Activated T-cell treated with anti-CD3 and anti-CD28 coated beads for 48 hours (primary cell): ENCODE measurements around the gene GCH1.
A peak's percentile ranks its signal among the peaks of the same experiment; 100 is the strongest.
"Not testable (repeated sequence)": the region's sequence is repeated elsewhere in the genome, so short reads cannot be mapped to it uniquely, and the experiment has no call there.

Experiments
- DNase-seq: peaks from one replicate; pipeline ENCODE4 v3.0.0-alpha.2; 2020; ENCODE audit warnings: low read depth

The GCH1 gene, protein sequence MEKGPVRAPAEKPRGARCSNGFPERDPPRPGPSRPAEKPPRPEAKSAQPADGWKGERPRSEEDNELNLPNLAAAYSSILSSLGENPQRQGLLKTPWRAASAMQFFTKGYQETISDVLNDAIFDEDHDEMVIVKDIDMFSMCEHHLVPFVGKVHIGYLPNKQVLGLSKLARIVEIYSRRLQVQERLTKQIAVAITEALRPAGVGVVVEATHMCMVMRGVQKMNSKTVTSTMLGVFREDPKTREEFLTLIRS

DNA sequence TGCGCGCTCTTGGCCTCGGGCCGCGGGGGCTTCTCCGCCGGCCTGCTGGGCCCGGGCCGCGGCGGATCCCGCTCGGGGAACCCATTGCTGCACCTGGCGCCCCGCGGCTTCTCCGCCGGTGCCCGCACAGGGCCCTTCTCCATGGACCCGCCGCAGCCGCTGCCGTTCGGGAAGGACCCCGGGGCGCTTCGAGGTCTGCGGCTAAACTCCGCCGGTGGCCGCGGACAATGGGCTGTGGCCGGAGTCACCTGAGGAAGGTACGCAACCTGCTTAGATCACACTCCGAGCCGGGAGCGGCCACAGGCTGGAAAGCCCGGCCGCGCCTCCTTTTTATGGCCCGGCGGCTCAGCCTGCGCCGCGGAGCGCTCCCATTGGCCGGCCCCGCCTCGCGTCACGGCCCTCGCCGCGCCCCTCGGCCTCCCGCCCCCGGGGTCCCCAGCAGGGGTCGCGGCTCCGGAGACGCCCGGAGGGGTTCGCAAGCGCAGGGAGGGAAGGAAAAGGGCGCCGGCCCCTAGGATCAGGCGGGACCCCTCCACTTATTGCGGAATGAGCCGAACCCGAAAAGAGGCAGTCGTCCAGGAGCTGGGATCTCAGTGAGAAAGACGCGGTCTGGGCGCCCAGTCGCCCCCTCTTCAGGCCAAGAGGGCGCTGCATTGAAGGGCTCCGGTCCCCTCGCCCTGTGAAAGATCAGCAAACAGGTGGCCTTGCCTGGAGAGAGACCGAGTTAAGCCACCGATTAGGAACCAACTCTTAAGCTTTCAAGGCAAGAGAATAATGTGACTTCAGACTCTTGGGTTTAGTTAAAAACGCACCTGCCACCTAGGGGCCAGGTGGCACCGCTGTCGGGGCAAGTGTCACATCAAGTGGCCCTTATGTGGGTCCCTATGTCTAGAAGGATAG lies at the start of gene GCH1:
Gene GCH1, minus strand, starts transcription at position 306 of the 900 bp plus-strand sequence. Its CDS starts 163 bp downstream, at position 143.
- DNase-seq, result peak; percentile 71

DNA sequence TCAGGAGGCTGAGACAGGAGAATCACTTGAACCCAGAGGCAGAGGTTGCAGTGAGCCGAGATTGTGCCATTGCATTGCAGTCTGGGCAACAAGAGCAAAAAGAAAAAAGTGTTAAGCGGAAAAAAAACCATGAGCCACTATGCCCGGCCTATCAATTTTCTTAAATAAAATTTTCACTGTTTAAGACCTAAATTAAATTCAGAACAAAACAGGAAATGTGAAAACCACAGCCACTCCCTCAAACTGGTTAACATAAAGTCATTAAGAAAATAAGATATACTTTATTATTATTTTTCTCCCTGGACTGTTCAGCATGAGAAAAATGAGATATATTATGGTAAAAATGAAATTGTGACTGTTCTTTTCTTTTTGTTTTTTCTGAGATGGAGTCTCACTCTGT lies 44.6 kb upstream of the GCH1 start:
- no peak for DNase-seq

- DNase-seq, result no peak
Measured at GRCh38 chr14:54946500-54946899, 43.9 kb upstream of the GCH1 start.

- no peak for DNase-seq
Measured at GRCh38 chr14:54944737-54945391, 42.2 kb upstream of the GCH1 start.

DNA sequence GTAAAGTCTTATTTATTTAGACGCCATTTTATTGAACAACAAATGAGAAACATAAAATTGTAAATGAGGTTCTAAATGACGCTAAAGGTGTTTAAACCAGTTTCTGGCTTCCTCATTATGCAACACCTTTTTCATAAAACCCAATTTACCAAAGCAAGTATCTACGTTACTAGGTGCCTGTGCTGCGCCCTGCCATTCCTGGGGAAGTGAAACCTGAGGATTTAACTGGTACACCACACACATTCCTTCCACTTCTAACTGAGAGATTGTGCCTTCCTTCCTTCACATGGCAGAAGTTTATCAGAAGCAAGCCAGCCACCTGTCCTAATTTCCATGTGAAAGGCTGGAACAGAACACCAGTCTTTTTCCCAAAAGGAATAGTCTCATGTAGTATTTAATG lies 40.3 kb upstream of the GCH1 start:
- no peak for DNase-seq

GRCh38 chr14:54936816-54937215 lies 34.2 kb upstream of the GCH1 start:
- no peak for DNase-seq

- no peak for DNase-seq
Measured at GRCh38 chr14:54935958-54936357, 33.3 kb upstream of the GCH1 start.

DNA sequence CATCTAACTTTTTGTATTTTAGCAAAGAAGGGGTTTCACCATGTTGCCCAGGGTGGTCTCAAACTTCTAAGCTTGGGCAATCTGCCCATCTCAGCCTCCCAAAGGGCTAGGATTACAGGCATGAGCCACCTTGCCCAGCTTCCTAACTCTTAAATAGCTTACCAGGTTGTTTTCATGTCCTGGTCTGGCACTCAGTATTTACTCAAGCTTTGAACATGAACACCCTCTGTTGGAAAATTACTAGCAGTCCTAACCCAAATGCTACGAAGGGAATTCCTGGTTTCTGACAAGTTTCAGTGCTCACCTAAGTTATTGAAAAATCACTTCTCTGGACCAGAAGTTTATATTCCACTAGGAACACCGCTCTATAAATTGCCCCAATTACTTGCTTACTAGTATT lies 32.5 kb upstream of the GCH1 start:
- no peak for DNase-seq

- DNase-seq, result no peak
Measured at GRCh38 chr14:54933006-54933405, 30.4 kb upstream of the GCH1 start.

DNA sequence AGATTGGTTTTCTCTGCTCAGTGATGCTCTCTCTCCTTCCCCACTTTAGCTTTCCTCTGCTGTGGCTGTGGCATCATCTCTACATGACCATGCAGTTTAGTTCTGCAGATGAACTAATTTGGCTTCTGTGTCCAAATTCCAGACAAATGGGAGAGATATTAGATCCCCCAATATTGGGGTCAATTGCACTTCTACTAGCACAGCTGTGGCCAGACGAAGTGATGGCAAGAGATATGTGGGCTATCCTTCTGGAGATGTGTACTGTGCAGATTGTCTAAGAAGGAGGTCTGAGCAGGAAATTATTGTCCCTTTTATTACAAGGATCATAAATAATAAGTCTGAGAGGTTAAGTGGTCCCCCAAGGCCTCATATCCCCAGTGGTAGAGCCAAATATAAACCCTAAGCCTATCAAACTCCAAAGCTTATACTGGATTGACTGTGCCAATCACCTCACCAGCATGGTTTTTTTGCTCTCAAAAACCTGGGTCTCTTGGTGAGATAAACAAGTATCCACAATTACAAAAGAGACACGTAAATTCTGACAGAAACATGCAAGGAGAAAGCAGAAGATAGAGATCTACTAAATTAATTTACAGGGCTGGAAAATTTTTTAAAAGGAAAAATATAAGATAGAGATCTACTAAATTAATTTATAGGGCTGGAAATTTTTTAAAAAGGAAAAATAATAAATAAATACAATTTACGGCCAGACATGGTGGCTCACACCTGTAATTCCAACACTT lies 29.1 kb upstream of the GCH1 start:
- DNase-seq, result no peak

DNA sequence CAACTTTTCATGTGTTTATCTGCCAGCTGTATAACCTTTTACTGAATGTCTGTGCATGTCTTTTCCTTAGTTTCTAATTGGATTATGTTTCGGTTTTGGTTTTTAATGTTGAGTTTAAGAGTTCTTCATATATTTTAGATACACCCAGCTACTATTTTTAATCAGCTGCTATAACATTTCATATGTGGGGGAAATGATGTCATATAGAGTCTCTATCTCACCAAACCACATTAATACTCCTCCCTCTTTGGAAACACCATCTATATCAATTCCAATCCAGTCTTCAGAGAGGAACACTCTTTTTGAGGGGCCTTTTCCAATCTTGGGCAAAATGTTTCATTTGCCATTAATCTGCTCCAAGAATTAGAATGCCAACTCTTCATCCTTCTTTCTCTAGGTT lies 28.5 kb upstream of the GCH1 start:
- no peak for DNase-seq

DNA sequence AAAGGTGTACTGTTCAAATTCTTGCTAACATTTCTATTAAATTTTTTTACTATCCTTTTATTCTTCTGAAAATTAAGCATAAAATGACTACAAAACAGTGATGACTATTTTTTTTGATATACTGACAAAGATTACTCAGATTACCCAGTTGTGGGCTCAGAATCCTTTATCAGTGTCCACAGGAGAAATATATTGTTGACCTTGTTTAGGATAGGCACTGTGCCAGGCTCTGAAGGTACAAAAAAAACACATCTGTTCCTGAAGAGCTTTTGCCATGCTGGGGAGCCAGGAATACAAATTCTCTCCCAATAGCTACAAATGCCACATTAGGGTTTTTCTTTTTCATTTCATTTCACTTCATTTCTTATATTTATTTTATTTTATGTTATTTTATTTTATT lies 26.9 kb upstream of the GCH1 start:
- no peak for DNase-seq

- no peak for DNase-seq
Measured at GRCh38 chr14:54928216-54928615, 25.6 kb upstream of the GCH1 start.

GRCh38 chr14:54927551-54927950 lies 24.9 kb upstream of the GCH1 start:
- no peak for DNase-seq

GRCh38 chr14:54926570-54926969 lies 23.9 kb upstream of the GCH1 start:
- DNase-seq, result not testable (repeated sequence)

DNA sequence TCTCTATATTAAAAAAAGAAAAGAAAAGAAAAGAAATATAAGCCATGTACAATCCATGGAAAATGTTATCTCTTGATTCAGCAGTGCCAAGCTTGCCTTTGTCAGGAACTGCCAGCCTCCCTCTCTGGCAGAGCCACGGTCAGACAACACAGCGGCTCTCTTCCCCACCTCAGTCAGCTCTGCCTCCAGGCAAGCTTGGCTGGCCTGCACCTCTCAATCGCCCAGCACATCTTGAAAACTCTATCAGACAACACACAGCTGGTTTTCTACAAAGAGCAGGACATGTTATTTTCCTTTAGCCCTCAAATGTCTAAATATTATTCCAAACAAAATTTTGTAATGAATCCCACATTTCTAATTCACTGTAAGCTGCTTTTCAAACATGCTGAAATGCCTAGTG lies 20.0 kb upstream of the GCH1 start:
- no peak for DNase-seq

GRCh38 chr14:54920052-54920451 lies 17.4 kb upstream of the GCH1 start:
- DNase-seq, result no peak

- no peak for DNase-seq
Measured at GRCh38 chr14:54919330-54919729, 16.7 kb upstream of the GCH1 start.

GRCh38 chr14:54918427-54918826 lies 15.8 kb upstream of the GCH1 start:
- DNase-seq, result no peak

DNA sequence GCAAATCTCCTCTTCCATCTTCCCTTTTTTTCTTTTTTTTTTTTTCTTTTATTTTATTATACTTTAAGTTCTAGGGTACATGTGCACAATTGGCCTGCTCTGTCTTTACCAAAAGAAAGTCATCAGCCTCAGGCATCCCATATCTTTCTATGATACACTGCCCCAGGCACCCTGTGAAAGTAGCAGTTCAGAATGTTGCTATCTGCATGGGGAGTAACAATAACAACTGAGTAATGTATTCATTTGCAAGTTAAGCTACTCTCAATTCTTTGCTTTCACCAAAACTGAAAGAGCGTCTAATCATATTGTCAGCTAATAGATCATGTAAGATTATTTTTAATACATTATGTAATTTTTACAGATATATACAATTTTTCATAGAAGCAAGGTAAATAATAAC lies 13.5 kb upstream of the GCH1 start:
- DNase-seq, result no peak

DNA sequence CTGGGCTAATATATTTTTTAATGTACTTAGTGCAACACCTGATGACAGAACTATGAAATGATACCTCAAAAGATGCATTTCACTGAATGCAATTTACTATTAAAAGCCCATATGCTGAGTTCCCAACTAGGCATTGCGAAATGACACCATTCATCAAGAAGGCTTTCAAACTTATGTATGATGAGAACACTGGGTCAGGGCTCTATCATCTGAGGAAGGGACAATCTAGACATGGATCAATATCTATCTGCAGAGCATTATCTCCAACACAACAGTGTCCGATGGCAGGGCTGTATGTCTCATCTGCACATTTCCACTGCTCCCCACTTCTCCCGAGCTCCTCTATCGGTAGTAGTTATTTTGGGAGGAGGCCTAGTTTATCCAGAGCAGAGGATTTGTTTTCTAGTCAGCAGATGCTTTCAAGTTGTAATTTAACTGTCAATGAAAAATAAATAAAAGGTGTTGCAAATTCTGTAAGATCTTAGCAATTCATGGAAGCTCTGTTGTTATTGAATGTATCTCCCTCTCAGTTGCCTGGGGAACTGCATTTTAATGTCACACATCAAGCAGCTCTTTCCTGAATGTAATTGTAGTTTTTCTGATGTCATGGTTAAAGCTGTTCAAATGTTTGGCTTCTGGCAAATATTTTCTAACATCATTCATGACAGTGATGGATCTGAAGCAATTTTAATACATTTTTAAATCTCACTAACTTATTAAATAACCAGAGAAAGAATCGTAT lies 7.4 kb upstream of the GCH1 start:
- no peak for DNase-seq

DNA sequence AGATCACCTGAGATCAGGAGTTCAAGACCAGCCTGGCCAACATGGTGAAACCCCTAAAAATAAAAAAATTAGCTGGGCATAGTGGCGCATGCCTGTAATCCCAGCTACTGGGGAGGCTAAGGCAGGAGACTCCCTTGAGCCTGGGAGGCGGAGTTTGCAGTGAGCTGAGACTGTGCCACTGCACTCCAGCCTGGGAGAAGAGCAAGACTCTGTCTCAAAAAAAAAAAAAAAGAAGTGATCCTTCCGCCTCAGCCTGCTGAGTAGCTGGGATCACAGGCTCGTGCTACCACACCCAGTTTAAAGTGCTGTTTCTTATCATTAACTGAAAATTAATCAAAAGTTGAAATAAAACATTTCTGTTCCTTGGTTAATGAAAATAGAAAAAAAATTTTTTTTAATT lies 6.3 kb upstream of the GCH1 start:
- not testable (repeated sequence) for DNase-seq
